Stimulated activated CD8-positive, alpha-beta memory T cell treated with anti-CD3 and anti-CD28 coated beads, Interleukin-4, amount 100 ng/mL, for 4 hours (primary cell): Measurements from ENCODE around the gene PHF14.
A peak's percentile ranks its signal among the peaks of the same experiment; 100 is the strongest.
"Not testable (repeated sequence)": the region's sequence is repeated elsewhere in the genome, so short reads cannot be mapped to it uniquely, and the experiment has no call there.

Experiments used
- DNase-seq, 2 donors: peaks; one replicate each; pipeline ENCODE4 v3.0.0-alpha.2; 2020; ENCODE audit warnings: low read depth in 2 of 2, low spot score in 1 of 2

The PHF14 gene

DNA sequence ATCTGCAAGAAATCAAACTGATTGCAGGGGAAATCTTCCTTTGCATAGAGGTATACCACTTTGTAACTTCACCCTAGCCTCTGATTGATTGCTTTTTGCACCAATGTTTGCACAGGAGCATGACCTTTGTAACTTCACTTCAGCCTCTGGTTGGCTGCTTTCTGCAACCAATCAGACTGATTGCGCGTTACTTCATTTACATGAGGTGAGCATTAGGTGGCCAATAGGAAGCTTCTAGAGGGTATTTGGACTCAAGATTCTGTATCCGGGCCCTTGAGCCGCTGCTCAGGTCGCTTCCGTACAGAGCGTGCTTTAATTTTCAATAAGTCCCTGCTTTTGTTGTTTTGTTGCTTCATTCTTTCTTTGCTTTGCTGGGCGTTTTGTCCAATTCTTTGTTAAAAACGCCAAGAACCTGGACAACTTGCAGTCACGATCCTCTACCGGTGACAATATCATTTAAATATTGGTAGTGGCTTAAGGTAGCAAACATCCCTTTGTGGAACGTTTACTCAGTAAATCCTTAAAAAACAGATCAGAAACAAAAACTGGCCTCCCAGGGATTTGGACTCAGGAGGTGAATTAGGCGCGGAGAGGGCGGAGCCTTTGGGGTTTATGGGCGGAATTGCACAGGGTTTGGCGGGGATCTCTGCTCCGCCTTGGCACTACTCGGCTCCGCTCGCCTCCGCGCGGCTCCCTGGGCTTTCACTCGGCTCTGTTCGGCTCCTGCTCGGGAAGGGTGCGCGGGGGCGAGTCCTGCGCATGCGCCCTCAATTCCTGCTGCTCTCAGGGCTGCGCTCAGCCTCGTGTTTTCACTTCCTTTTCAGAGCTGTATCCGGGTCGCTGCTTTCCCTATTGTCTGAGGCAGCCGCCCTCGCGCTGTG lies at the start of gene PHF14:
PHF14 (plus strand) TSS at position 812 of the 881 bp plus-strand sequence. CDS start 452 bp downstream, outside the sequence.
- peak; percentile 85 to 88 for DNase-seq

GRCh38 chr7:10924370-10924769 lies 49.3 kb upstream of the PHF14 start:
- DNase-seq = no peak

DNA sequence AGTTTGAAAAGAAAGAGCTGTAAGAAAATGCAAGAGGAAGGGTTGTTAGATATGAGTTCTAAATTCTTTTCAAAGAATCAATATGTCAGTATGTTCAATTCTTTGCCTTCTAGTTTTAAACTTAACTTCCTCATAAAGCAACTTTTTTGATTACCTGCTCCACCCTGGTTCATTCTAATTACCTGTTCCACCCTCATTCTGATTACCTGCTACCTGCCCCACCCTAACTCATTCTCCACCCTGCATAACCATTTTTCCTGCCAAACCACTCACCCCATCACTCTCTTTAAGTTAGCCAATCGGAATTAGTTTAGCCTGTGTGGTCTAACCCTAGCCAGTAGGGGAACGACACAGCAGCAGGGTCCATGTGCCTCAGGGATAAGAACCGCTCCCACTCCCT lies 45.5 kb upstream of the PHF14 start:
- not testable (repeated sequence) for DNase-seq

DNA sequence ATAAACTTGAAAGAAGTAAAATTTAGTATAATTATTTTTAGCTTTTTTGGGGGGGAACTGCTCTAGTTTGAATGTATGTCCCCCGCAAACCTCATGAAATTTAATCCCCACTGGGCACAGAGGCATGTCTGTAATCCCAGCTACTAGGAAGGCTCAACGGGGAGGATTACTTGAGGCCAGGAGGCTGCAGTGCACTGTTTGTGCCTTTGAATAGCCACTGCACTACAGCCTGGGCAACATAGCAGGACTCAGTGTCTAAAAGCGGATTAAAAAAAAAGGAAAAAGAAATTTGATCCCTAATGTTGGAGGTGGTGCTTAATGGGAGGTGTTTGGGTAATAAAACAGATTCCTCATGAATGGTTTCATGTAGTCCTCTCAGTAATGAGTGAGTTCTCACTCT lies 43.1 kb upstream of the PHF14 start:
- DNase-seq = no peak

GRCh38 chr7:10931161-10931560 lies 42.5 kb upstream of the PHF14 start:
- DNase-seq = no peak

GRCh38 chr7:10934292-10934691 lies 39.4 kb upstream of the PHF14 start:
- DNase-seq = no peak

- no peak for DNase-seq
Observed at GRCh38 chr7:10939237-10939910, 34.3 kb upstream of the PHF14 start.

DNA sequence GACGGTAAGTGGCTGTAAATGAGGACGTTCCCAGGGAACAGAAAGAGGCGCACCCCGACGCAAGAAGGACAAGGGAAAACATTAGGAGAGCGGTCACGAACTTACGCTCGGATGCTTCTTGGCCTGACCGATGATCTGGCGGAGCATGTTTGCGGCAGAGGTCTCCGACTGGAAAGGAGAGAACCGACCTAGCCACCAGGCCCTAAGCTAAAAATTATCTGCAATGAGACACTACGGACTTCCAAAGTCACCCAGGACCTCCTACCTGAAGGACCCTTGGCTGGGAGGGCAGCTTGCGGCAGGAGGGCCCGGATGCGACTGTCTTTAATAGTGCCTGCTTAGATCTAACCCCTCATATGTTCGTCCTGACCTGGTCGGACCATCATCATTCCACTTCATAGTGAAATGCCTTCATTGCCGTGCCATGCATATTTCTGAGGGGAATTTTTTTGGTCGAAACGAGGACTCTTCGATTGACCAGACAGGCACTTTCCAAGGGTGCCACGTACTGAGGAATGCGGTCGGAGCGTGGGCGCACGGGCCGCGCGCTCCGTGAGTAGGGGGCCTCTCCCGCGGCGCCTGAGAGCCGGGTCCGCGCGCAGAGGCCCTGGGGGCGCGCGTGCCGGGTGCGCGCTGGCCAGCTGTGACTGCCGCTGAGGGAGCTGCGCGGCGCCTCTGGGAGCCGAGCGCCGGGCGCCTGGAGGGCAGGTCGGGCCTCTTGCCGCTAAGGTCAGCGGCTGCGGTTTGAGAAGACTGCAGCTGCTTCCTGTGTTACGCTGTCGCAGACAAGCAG lies 33.6 kb upstream of the PHF14 start:
- peak; percentile 65 to 72 for DNase-seq

- no peak for DNase-seq
Observed at GRCh38 chr7:10940704-10941355, 32.8 kb upstream of the PHF14 start.

GRCh38 chr7:10950494-10950893 lies 23.2 kb upstream of the PHF14 start:
- no peak for DNase-seq

DNA sequence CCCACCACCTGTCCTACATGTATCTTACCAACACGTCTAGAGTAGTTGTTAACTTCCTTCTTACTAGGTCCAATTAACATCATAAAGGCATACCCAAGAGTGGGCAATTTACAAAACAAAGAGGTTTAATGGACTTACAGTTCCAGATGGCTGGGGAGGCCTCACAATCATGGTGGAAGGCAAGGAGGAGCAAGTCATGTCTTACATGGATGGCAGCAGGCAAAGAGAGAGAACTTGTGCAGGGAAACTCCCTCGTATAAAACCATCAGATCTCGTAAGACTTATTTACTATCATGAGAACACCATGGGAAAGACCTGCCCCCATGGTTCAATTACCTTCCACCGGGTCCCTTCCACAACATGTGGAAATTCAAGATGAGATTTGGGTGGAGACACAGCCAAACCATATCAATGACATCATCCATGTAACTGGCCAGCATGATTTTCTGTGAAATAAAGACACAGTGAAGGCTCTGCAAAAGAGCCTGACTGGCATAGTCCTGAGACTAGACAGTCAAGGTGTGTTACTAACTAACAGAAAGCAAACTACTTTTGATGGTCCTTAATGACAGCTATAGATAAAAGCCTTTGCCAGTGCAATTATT lies 22.6 kb upstream of the PHF14 start:
- DNase-seq = not testable (repeated sequence)

DNA sequence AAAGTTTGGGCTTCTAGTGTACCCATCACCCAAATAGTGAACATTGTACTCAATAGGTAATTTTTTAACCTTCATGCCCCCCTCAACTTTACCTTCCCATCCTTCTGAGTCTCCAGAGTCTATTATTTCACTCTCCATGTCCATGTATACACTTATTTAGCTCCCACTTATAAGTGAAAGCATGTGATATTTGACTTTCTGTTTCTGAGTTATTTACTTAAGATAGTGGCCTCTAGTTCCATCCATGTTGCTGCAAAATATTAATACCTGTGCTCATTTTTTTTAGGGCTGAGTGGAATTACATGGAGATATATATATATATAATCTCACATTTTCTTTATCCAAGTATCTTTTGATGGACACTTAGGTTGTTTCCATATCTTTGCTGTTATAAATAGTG lies 21.1 kb upstream of the PHF14 start:
- no peak for DNase-seq

GRCh38 chr7:10953078-10953750 lies 20.5 kb upstream of the PHF14 start:
- DNase-seq = not testable (repeated sequence)

- no peak for DNase-seq
Observed at GRCh38 chr7:10956528-10956927, 17.1 kb upstream of the PHF14 start.

DNA sequence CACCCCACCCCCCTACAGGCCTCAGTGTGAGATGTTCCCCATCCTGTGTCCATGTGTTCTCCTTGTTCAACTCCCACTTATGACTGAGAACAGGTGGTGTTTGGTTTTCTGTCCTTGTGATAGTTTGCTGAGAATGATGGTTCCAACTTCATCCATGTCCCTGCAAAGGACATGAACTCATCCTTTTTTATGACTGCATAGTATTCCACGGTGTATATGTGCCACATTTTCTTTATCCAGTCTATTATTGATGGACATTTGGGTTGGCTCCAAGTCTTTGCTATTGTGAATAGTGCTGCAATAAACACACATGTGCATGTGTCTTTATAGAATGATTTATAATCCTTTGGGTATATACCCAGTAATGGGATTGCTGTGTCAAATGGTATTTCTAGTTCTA lies 13.4 kb upstream of the PHF14 start:
- DNase-seq = not testable (repeated sequence)

GRCh38 chr7:10965016-10965415 lies 8.7 kb upstream of the PHF14 start:
- not testable (repeated sequence) for DNase-seq

DNA sequence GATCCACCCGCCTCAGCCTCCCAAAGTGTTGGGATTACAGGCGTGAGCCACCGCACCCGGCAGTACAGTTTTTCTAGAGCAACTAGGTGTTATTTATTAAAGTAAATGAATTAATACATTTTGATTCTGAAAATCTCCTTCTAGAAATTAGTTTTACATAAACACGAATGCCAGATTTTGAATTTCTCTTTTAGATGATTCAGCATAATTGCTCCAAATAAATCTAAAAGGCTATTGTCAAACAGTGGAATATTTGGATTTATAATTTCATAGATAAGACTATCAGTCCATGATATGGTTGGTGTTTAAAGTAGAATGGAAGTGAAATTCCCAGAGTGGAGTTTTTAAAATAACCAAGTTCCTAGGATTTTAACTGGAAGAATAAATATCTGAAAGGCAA lies 1.5 kb upstream of the PHF14 start:
- no peak for DNase-seq

GRCh38 chr7:10973942-10974911 lies 555 bp downstream of the PHF14 start:
- DNase-seq = peak in 1 of 2 donors; percentile 10

GRCh38 chr7:10977113-10977512 lies 3.4 kb downstream of the PHF14 start:
- DNase-seq = no peak
